Endothelial cell (in vitro differentiated cells): ENCODE measurements around the gene TEX14. TPM values are rescaled to one million over a fixed set of nuclear protein-coding genes. Genes with fewer than 3 reads are reported as not detected.

ENCODE experiments used
- DNase-seq: peaks from one replicate; pipeline ENCODE4 v3.0.0; 2021; ENCODE audit warnings: low spot score
- H3K27ac Mint-ChIP-seq: one replicate; pipeline ENCODE4 v1.8.0; 2021; ENCODE audit warnings: mixed read lengths, inconsistent platforms; ENCODE audit not compliant: unreplicated experiment
- H3K27me3 Mint-ChIP-seq: one replicate; pipeline ENCODE4 v1.8.0; 2021; ENCODE audit warnings: mild to moderate bottlenecking, moderate library complexity, mixed read lengths, inconsistent platforms; ENCODE audit not compliant: unreplicated experiment
- H3K36me3 Mint-ChIP-seq: one replicate; pipeline ENCODE4 v1.8.0; 2021; ENCODE audit warnings: mild to moderate bottlenecking, low read depth, mixed read lengths, inconsistent platforms; ENCODE audit not compliant: unreplicated experiment
- H3K4me1 Mint-ChIP-seq: one replicate; pipeline ENCODE4 v1.8.0; 2021; ENCODE audit warnings: mild to moderate bottlenecking, mixed read lengths, inconsistent platforms; ENCODE audit not compliant: unreplicated experiment
- H3K4me3 Mint-ChIP-seq: one replicate; pipeline ENCODE4 v1.8.0; 2021; ENCODE audit warnings: mild to moderate bottlenecking, mixed read lengths, inconsistent platforms; ENCODE audit not compliant: unreplicated experiment
- H3K9me3 Mint-ChIP-seq: one replicate; pipeline ENCODE4 v1.8.0; 2021; ENCODE audit warnings: mixed read lengths, inconsistent platforms; ENCODE audit not compliant: unreplicated experiment
- CTCF ChIP-seq: fragments of 200-600 bp; sonication (generic); IDR thresholded peaks from one replicate; pipeline ENCODE4 v1.5.0; 2021; ENCODE audit warnings: antibody characterized with exemption; ENCODE audit not compliant: unreplicated experiment
- total RNA-seq: library from RNA; stranded (reverse); fragmentation: NEBNext Ultra II Directional; extraction: Animal tissue kit (Norgen Biotek cat#: 25700); gene quantifications from one replicate; pipeline ENCODE4 v1.2.1, GENCODE V29; 2021; ENCODE audit not compliant: unreplicated experiment

Gene TEX14
- total RNA-seq, 1 donor from 2014 or later, result 0.21 TPM

GRCh38 chr17:58615768-58616659 is 75.8 kb downstream of the TEX14 start:
- no peaks in the 10 kb centered on the region for H3K36me3 Mint-ChIP-seq
- H3K27me3 Mint-ChIP-seq, result peaks cover 1% of the 10 kb centered on the region
- no peak for DNase-seq

GRCh38 chr17:58614859-58615459 is 76.9 kb downstream of the TEX14 start:
- H3K4me1 Mint-ChIP-seq, result peaks cover 13% of the 10 kb centered on the region
- no peaks in the 10 kb centered on the region for H3K36me3 Mint-ChIP-seq
- TF ChIP-seq CTCF, result no peak
- no peak overlapping the region for H3K27ac Mint-ChIP-seq
- H3K27me3 Mint-ChIP-seq, result peaks cover 1% of the 10 kb centered on the region
- DNase-seq, result no peak
- no peak overlapping the region for H3K4me3 Mint-ChIP-seq
- H3K9me3 Mint-ChIP-seq, result no peaks in the 10 kb centered on the region

More at GRCh38 chr17:58615768-58616659, 75.8 kb downstream of the TEX14 start:
- no peak for TF ChIP-seq CTCF
- Mint-ChIP-seq H3K27ac (no peak overlapping the region), H3K9me3 (no peaks in the 10 kb centered on the region), H3K4me1 (peaks cover 13% of the 10 kb centered on the region), H3K4me3 (no peak overlapping the region)

- DNase-seq, result no peak
- Mint-ChIP-seq H3K27ac (no peak overlapping the region), H3K4me3 (no peak overlapping the region), H3K9me3 (no peaks in the 10 kb centered on the region), H3K4me1 (peaks cover 14% of the 10 kb centered on the region), H3K27me3 (peaks cover 6% of the 10 kb centered on the region), H3K36me3 (no peaks in the 10 kb centered on the region)
- TF ChIP-seq CTCF, result no peak
Observed at GRCh38 chr17:58611331-58611730, 80.5 kb downstream of the TEX14 start.

- no peak overlapping the region for H3K4me3 Mint-ChIP-seq
- no peak for DNase-seq
- H3K27ac Mint-ChIP-seq, result no peak overlapping the region
- no peaks in the 10 kb centered on the region for H3K36me3 Mint-ChIP-seq
- peaks cover 2% of the 10 kb centered on the region for H3K4me1 Mint-ChIP-seq
- no peak for TF ChIP-seq CTCF
- peaks cover 7% of the 10 kb centered on the region for H3K27me3 Mint-ChIP-seq
- H3K9me3 Mint-ChIP-seq, result no peaks in the 10 kb centered on the region
Observed at GRCh38 chr17:58606934-58607333, 84.9 kb downstream of the TEX14 start.

GRCh38 chr17:58605986-58606385 is 85.9 kb downstream of the TEX14 start:
- Mint-ChIP-seq H3K27ac (no peak overlapping the region), H3K4me1 (peaks cover 2% of the 10 kb centered on the region), H3K4me3 (no peak overlapping the region), H3K27me3 (peaks cover 7% of the 10 kb centered on the region), H3K36me3 (no peaks in the 10 kb centered on the region), H3K9me3 (no peaks in the 10 kb centered on the region)
- DNase-seq, result no peak
- TF ChIP-seq CTCF, result no peak
